HG03469 (cell line): ENCODE data around the gene ASIC1.

Source experiments
- ATAC-seq: cut with Tn5 transposase; IDR thresholded peaks from one replicate; pipeline ENCODE4 v1.9.1; 2021; ENCODE audit warnings: mild to moderate bottlenecking, moderate library complexity, moderate number of reproducible peaks; ENCODE audit not compliant: unreplicated experiment

ASIC1 gene

DNA sequence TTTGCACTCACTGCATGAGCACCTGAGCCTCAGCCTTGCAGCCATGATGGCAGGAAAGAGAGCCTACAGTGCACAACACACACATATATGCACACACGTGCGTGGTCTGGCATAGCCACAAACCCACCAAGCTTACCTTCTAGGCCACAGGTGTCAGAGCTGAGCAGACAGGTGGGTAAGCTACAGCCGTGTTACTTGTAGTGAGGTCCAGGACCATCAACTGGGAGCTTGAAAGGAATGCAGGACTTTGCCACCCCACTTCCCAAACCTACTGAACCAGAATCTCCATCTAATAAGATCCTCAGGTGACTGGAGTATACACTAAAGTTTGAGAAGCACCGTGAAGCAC is 2.7 kb downstream of the ASIC1 start:
- no peak for ATAC-seq

DNA sequence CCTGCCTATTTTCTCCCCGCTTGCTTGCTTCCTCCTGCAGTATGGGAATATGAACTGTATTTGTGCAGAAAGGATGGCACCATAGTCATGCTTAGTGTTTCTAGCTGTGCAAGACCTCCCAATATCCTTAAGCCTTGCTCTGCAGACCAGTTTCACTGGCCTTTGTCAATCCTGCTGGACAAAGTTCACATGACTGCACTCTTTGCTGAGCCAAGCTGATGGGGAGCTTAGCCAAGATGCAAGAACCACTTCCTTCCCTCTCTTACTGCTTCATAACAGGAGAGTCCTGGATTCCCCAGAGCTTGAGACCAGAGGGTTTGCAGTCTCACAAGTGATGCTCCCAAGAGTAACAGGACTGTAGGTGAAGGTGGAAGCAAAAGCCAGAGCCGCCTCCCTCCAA is 3.8 kb downstream of the ASIC1 start:
- ATAC-seq: no peak

DNA sequence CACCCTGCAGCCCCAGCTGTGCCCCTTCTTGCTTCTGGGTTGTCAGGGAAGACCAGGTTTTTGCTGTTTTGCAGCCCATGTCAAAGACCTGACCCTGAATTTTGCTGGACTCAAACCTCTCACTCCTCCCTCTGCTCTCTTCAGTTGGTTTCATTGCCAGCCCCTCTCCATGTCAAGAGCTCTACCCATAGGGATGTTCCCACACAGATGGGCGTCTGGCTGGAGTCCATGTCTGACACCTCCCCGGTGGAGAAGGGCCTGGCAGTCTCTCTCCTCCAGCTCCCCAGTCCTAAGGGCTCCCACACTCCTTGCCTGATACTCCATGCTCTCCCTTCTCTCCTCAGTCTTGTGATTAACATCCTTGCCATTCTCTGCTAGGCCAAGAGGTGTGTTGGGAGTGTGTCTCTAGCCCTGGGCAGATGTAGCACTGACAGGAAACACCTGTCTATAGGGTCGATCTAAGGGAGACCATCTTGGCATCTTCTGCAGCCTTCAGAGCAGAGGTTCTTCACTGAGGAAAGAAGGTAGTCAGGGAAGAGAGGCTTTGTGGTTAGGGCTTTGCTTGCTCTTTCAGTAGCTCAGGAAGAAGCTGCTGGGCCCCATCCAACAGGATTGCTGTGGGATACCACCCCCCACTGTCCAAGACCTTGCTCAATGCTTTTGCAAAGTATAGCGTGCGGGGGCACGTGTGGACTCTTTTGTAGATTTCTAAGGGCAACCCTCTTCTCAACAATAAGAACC is 4.7 kb downstream of the ASIC1 start:
- ATAC-seq: no peak

DNA sequence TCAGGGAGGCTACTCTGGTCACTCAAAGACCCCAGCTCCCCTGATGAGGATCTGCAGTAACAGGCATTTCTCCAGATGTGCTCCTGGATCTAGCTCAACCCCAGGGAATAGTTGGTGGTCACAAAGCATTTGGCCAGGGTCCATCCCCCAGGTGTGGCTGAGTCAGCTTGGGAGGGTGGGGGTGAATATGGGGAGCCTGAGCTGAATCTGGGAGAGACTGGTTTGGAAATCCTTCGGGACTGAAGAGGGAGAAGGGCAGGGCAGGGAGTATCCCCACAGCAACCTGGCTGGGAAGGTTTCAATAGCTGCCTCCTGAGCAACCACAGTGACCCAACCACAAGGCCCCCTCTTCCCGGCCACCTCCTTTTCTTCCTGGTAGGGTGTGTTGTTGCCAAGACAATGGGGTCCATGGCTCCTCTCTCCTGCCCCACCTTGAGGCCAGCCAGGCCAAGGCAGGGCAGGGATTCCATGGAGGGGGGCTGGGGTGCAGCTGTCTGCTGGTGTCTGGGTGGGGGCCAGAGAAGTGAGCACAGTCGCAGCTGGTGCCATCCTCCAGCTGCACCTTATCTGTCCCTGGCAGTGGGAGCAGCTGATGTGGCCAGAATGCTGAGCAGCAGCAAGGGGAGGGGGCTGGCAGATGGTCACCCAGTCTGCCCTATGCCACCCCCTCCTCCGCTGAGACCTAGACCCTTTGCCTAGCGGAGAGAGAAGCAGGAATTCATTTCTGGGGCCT is 5.5 kb downstream of the ASIC1 start:
- ATAC-seq: no peak

DNA sequence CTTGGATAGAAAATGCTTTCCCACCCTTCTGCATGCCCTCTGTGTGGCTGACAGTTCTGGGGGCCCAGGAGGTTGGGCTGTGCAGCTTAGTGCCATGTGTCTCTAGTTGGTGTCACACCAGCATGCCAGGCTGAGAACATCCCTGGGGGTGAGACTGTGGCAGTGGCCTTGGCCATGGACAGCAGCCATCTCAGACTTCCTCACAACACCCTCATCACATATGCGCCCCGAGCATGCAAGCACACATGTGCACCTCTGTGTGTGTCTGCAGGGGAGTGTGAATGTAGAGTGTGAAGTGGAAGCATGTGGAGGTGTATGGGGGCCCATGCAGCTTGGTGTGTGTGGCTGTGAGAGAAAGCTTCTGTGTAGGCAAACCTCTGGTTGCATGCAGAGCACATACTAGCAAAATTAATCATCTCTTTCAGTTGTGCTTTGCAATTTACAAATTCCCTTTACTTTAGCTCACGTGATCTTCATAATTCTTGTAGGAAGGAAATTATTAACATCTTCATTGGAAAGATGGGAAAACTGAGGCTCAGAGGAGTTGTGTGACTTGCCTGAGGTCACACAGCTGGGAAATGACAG is 8.4 kb downstream of the ASIC1 start:
- ATAC-seq: no peak

DNA sequence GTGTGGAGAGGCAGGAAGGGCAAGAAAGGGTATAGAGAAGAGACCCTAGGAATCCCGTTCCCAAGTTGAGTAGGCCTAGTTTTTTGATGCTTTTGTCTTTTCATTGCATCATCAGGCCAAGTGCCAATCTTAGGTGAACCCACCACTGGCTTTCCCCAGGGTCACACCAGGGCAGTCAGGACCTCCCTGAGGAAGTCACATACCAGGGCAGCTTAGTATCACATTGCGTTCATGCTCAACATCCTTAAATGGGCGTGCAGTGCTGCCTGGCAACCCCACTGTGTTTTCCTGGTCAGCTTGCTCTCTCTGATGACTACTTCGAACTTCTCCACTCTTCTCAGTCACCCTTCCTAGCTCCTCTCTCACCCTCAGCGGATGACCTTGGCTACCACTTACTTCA is 9.0 kb downstream of the ASIC1 start:
- ATAC-seq: no peak

DNA sequence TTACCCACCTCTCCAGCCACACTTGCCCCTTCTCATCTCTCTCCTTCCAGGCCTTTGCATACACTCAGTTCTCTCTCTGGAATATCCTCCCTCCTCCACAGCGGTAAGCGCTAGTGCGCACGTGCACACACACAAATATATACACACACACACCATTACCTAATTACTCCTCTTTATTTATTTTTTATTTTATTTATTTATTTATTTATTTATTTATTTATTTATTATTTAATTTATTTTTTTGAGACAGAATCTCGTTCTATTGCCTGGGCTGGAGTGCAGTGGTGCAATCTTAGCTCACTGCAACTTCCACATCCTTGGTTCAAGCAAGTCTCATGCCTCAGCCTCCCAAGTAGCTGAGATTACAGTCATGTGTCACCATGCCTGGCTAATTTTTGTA is 11.7 kb downstream of the ASIC1 start:
- no peak for ATAC-seq

DNA sequence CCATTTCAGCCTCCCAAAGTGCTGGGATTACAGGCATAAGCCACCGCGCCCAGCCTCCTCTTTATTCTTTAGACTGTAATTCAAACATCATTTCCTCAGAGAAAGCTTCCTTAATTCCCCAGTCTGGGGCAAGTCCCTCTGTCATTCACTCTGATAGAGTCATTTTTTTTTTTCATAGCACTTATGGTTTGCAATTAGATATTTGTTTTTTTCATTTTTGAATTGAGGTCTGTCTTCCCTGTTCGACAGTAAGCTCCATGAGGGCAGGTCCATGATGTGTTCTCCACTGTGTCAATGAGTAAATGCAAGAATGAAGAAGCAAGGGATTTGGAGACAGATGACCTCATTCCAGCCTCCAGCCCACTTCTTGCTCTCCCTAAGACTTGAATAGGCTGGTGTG is 12.1 kb downstream of the ASIC1 start:
- no peak for ATAC-seq

DNA sequence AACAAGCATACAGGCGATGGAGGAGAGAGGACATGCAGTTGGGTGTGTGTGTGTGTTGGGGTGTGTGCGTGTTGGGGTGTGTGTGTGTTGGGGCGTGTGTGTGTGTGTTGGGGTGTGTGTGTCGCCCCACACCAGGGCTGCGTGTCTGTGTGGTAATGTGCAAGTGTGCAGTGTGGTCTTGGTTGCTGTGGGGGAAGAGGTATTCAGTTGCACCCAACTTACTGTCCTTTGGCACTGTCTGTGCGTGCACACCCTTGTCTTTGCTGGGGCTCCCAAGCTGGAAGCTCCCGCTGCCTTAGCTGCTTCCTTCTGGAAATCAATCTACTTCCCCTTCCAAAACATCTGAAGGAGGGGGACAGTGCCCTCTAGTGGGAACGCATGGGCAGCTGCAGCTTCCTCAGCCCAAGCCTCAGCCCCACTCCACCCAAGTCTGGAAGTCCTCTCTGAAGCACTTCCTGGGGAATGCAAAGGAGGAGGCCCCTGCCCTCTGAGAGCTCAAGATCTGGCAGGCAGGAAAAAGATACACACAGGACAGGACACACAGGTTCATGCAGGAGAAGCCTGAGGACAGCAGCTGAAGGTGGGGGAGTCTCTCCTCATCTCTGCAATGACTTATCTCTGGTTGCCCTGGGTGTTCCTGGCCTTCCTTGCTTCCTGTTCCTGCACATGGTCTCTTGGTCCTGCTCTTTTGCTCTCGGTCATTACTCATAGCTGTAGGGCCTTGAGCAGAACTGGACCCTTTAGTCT is 13.1 kb downstream of the ASIC1 start:
- no peak for ATAC-seq

DNA sequence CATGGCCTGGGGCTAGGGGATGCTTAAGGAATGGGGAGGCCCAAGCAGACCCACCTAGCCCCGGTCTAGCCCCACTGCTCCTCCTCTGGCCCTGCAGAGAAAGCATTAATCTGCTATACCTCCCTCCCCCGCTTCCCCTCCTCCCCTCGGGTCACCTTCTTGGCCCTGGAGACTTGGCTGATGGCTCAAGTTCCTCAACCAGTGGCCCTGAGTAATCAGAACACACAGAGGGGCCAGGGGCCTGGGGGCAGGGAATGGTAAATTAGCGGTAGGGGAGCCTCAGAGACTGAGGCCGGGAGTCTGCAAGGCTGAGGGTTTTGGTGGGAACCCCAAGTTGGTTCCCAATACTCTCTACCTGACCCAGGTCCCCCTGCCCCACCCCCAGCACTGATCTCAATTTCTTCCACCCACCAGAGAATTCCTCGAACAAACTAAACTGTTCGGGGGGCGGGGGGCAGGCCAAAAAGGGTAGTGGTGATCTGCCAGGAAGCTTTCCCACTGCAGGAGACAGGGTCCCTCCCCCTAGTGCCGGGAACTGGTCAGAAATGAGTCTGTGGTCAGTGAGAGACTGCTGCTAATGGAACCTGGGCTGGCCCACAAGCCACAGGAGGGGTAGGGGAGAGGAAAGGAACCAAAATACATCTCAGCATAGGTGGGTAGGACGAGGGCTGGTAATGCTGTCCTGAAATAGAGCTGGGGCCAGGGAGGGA is 15.0 kb downstream of the ASIC1 start:
- ATAC-seq: no peak

DNA sequence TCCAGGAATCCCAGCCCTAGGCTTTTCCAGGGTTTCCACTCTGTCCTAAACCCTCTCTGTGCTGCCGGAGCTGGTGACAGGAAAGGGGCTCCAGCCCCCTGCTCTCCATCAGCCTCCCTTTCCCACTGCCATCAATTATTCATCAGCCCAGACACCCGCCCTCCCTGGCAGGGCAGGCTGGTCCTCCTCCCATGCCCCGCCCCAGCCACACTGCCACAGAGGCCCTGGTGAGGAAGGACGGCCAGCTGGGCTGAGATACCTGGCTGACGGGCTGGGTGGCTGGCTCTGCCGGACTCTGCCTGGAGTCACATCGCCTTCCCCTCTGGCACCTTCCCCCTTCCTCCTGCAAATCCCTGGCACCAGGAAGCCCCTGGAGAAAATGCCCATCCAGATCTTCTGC is 15.8 kb downstream of the ASIC1 start:
- no peak for ATAC-seq

DNA sequence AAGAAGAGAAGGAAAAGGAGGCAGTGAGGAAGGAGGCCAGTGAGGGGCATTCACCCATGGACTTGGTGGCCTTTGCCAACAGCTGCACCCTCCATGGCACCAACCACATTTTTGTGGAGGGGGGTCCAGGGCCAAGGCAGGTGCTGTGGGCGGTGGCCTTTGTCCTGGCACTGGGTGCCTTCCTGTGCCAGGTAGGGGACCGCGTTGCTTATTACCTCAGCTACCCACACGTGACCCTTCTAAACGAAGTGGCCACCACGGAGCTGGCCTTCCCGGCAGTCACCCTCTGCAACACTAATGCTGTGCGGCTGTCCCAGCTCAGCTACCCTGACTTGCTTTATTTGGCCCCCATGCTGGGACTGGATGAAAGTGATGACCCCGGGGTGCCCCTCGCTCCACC is 16.3 kb downstream of the ASIC1 start:
- ATAC-seq: no peak

DNA sequence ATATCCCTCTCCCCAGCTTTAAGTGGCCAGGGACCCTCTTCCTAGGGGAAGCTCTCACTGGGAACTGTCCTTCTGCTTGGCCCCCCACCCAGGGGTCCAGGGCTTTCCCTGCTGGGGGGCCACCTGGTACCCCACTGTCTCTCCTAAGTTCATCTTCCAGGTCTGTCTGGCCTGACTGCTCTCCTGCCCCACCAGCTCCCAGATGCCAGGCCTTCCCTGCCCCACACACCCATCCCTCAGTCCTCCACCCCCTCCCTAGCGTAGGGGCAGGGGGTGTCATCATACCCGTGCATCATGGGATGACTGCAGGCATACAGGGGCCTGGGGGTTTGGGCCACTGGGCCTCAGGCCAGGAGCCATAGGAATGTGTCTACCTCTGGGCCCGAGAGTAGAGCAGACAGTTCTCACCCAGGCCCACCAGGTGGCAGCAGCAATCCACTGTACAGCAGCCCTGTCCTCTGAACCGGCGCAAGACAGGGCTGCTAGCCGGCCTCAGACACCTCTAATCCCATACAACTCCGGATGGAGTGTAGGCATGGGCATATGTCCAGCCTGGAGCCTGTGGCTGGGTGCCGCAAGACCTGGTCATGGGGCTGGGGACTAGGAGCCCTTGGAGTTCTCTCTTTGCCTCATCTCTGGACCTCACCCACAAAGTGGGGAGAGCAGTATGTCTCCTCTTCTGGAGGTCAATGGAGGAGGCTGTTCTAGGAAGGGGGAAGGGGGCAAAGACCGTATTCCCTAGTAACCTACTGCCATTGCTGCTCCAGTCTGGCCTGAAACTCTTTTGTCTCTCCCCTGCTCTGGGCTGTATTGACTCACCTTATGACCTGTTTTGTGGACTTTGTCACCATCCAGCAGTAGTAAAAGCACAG is 17.8 kb downstream of the ASIC1 start:
- no peak for ATAC-seq

DNA sequence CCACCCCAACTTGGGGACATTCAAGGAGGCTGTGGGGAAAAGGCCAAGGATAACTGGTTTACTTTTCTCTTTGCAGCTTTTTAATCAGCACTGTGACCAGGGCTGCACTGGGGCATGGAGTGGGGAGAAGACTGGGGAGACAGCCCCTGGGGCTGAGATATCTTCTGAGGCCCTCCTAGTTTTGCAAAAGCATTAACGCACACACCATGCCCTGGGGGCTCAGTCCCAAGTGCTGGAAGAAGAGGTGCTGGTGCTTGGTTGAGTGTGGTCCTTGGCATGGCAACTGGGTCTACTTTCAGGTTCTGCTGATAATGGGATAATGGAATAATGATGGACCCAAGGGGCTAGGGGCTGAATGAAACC is 18.4 kb downstream of the ASIC1 start:
- ATAC-seq: no peak

DNA sequence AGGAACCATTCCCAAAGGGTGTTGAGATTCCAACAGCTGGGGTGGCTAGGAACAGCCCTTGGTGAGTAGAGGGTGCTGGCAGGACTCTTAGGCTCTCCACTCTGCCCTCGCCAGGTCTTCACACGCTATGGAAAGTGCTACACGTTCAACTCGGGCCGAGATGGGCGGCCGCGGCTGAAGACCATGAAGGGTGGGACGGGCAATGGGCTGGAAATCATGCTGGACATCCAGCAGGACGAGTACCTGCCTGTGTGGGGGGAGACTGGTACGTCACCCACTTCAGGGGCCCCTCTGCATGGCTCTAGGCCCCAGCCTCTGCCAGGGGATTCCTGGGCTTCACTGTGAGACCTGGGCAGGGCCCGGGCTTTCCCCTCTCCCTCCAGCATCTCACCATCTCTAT is 19.7 kb downstream of the ASIC1 start:
- no peak for ATAC-seq

DNA sequence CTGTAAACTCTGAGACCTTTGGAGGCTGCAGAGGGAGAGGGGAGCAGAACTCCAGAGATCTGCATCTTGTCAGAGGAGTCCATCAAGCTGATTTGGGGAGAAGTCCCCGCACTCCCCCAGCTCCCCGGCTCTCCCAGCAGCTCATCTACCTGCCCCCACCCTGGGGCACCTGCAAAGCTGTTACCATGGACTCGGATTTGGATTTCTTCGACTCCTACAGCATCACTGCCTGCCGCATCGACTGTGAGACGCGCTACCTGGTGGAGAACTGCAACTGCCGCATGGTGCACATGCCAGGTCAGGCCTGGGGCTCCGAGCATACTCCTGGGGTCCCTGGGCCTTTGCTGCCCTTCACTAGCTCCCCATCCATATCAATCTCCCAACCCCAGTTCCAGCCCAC is 20.9 kb downstream of the ASIC1 start:
- ATAC-seq: no peak

DNA sequence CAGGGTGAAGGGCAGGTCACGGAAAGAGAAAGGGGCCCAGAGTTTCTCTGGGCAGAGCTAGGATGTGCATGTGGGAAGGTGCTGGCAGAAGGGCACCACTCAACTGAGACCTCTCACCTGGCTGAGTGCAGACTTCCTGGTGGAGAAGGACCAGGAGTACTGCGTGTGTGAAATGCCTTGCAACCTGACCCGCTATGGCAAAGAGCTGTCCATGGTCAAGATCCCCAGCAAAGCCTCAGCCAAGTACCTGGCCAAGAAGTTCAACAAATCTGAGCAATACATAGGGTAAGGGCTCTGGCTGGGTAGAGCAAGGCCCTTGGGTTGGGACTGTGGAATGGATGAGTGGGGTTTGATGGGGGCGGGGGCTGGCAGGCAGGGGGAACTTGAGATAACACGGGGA is 22.4 kb downstream of the ASIC1 start:
- no peak for ATAC-seq

DNA sequence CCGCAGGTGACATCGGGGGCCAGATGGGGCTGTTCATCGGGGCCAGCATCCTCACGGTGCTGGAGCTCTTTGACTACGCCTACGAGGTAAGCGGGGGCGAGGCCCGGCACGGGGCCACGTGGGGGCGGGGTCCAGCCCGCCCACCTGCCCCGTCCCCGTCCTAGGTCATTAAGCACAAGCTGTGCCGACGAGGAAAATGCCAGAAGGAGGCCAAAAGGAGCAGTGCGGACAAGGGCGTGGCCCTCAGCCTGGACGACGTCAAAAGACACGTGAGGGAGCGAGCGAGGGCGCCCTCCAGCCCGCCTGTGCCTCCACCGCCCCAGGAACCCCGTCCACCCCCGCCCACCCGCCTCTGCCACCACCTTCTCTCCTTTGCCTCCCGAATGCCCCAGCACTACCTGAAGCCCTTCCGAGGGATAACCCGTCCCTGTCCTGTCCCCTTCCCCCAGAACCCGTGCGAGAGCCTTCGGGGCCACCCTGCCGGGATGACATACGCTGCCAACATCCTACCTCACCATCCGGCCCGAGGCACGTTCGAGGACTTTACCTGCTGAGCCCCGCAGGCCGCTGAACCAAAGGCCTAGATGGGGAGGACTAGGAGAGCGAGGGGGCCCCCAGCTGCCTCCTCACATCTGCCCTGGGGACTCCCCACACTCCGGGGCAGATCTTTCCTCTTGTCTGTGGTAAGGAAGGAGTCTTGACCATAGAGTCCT is 23.9 kb downstream of the ASIC1 start:
- no peak for ATAC-seq

DNA sequence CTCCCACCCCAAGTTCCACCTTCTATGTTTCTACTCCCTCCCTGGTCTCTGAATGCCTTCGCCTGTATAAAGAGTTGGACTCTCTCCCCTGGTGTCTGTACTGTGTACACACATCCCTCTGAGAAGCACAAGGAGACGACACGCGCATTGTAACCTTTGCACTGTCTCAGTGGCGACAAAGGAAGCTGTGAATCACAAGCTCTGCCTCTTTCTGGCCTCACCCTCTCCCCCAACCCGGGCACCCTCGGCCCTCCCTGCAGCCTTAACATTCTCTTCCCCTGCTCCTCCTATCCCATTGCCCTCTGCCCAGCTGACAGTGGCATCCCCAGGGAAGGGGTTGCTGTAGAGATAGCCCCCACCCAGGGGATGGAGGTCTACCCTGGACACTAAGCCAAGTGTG is 25.2 kb downstream of the ASIC1 start:
- ATAC-seq: no peak

DNA sequence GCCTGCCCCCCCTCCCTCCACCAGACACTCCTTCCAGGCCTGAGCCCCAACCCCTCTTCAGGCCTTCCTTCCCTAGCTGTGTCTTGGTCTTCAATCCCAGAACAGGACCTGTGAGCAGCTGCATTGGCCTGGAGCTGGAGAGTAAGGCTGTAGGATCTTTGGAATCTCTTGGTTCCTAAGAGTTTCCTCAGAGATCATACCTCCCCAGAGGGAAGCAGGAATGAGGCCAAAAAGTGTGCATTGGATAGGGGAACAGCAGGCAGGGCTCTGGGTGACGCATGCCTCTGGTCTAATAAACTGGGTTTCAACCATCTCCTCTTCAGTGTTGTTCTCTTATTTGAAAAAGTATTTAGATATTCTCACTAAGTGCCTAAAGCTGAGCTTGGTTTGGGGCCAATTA is 25.9 kb downstream of the ASIC1 start:
- ATAC-seq: no peak
